ENCODE data around the gene VWA8.

VWA8 gene

DNA sequence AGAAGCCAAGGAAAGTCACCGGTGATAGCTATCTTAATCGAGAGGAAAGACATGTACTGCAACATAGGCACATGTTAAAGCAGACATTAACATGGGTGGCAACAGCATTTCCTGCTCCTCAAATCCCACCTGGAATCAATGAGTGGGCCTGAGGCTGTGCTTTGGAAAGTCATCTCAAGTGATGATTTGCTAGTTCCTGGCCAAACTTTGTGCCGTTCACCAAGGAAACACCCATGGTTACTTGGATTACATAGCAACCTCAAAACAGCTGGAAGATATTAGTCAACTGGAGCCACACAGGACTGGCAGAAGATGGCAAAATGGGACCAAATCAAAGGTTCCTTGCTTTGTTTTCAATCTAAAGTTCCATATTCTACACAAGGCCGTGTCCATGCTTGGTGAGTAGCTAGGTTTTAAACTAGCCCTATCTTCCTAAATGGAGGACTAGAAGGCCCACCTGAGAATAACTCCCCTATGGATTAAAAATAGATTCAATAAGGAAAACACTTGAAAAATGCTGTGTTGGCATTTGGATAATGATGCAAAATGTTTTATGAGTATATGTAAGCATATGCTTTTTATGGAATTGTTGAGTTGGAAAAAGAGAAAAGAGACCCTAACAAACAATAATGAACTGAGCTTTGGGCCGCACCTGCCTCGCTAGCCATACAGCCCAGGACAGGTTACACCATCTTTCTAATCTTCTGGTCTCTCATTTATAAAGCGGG is 359.0 kb downstream of the VWA8 start:
- no peaks in the 10 kb centered on the region for H3K27me3 ChIP-seq (ENCODE audit: low read depth, low read length)
- H3K4me3 ChIP-seq (ENCODE audit: low read length), result no peak overlapping the region
- H3K9me3 ChIP-seq (ENCODE audit: insufficient read depth, low read length), result no peaks in the 10 kb centered on the region
- H4K20me1 ChIP-seq (ENCODE audit: insufficient read depth, low read length), result no peaks in the 10 kb centered on the region; the same call in 1 of the 2 replicates
- no peak overlapping the region for H3K9ac ChIP-seq (ENCODE audit: low read length)
- no peak overlapping the region for H3K4me2 ChIP-seq (ENCODE audit: low read length)
- H3K36me3 ChIP-seq (replicated peaks; ENCODE audit: low read depth, low read length), result peaks cover 12% of the 10 kb centered on the region
- no peak overlapping the region for H3K27ac ChIP-seq (ENCODE audit: low read length)
- H2AFZ ChIP-seq (ENCODE audit: low read depth, low read length), result no peak overlapping the region
- no peak for TF ChIP-seq EZH2phosphoT487 (IDR thresholded peaks at IDR 0.05; ENCODE audit: low read depth)
- TF ChIP-seq, protein P1, sequence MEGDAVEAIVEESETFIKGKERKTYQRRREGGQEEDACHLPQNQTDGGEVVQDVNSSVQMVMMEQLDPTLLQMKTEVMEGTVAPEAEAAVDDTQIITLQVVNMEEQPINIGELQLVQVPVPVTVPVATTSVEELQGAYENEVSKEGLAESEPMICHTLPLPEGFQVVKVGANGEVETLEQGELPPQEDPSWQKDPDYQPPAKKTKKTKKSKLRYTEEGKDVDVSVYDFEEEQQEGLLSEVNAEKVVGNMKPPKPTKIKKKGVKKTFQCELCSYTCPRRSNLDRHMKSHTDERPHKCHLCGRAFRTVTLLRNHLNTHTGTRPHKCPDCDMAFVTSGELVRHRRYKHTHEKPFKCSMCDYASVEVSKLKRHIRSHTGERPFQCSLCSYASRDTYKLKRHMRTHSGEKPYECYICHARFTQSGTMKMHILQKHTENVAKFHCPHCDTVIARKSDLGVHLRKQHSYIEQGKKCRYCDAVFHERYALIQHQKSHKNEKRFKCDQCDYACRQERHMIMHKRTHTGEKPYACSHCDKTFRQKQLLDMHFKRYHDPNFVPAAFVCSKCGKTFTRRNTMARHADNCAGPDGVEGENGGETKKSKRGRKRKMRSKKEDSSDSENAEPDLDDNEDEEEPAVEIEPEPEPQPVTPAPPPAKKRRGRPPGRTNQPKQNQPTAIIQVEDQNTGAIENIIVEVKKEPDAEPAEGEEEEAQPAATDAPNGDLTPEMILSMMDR (IDR thresholded peaks at IDR 0.05; ENCODE audit: low read depth, low read length), result no peak
- H3K4me1 ChIP-seq (ENCODE audit: low read length), result no peaks in the 10 kb centered on the region
- no peaks in the 10 kb centered on the region for H3K79me2 ChIP-seq (ENCODE audit: low read length)

DNA sequence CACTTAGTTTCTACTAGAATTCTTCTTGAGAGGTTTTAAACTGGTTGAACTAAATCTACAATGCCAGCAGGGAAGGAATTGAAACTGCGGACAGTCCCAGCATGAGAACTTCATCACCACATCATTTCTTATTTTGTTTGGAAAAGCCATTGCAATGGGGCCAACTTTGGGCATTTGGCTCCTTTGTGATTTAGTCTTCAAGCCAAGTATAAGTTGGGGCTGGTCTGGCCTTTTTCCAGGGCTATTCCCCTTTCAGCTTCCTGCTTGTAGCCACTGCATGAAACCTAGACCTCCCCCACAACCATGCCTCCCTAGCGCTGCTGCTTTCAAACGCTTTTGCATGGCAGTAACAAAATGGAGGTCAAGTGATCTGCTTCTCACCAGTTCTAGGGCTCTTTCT is 361.3 kb downstream of the VWA8 start:
- Histone ChIP-seq H4K20me1 (ENCODE audit: insufficient read depth, low read length) (no peaks in the 10 kb centered on the region; the same call in 1 of the 2 replicates), H3K9me3 (ENCODE audit: insufficient read depth, low read length) (no peaks in the 10 kb centered on the region), H3K4me3 (ENCODE audit: low read length) (no peak overlapping the region), H3K4me2 (ENCODE audit: low read length) (no peak overlapping the region), H3K9ac (ENCODE audit: low read length) (no peak overlapping the region), H3K79me2 (ENCODE audit: low read length) (no peaks in the 10 kb centered on the region), H3K36me3 (replicated peaks; ENCODE audit: low read depth, low read length) (peaks cover 7% of the 10 kb centered on the region), H3K27me3 (ENCODE audit: low read depth, low read length) (no peaks in the 10 kb centered on the region), H3K27ac (ENCODE audit: low read length) (no peak overlapping the region), H2AFZ (ENCODE audit: low read depth, low read length) (no peak overlapping the region), H3K4me1 (ENCODE audit: low read length) (no peaks in the 10 kb centered on the region)
- no peak for TF ChIP-seq EZH2phosphoT487 (IDR thresholded peaks at IDR 0.05; ENCODE audit: low read depth)
- TF ChIP-seq, protein P1 (IDR thresholded peaks at IDR 0.05; ENCODE audit: low read depth, low read length), result no peak

DNA sequence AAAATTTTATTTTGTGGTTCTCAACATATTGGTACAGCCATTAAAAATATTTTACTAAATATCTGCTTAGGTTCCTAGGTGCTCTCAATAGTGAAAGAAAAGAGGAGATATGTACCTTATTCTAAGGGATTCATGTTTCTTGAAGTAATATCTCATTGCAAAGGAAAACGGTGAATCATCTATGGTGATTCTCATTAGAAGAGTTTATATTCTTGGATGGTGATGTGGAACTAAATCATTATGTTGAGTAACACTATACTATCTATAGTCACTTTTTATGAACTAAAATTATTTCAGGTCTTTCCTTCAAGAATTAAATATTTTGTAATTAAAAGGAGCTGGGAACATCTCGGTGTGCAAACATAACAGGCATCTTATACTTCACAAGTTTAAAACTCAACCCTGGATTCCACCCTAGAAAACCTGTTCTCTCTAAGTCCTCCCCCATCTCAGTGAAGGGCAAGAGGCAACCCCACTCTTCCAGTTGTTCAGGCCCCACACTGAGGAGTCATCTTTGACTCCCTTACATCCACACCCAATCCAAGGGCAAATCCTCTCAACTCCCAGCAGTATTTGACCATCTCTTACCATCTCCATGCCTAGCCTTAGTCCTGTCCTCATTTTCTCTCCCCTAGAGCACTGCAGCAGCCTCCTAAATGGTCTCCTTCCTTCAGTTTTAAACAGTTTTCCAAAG is 363.4 kb downstream of the VWA8 start:
- no peaks in the 10 kb centered on the region; the same call in 1 of the 2 replicates for H4K20me1 ChIP-seq (ENCODE audit: insufficient read depth, low read length)
- H3K4me3 ChIP-seq (ENCODE audit: low read length), result no peak overlapping the region
- no peaks in the 10 kb centered on the region for H3K4me1 ChIP-seq (ENCODE audit: low read length)
- no peak overlapping the region for H3K27ac ChIP-seq (ENCODE audit: low read length)
- H3K9ac ChIP-seq (ENCODE audit: low read length), result no peak overlapping the region
- H2AFZ ChIP-seq (ENCODE audit: low read depth, low read length), result no peak overlapping the region
- H3K27me3 ChIP-seq (ENCODE audit: low read depth, low read length), result no peaks in the 10 kb centered on the region
- H3K4me2 ChIP-seq (ENCODE audit: low read length), result no peak overlapping the region
- H3K36me3 ChIP-seq (replicated peaks; ENCODE audit: low read depth, low read length), result peaks cover under 1% of the 10 kb centered on the region
- no peaks in the 10 kb centered on the region for H3K9me3 ChIP-seq (ENCODE audit: insufficient read depth, low read length)
- no peak for TF ChIP-seq EZH2phosphoT487 (IDR thresholded peaks at IDR 0.05; ENCODE audit: low read depth)
- TF ChIP-seq, protein P1 (IDR thresholded peaks at IDR 0.05; ENCODE audit: low read depth, low read length), result no peak
- no peaks in the 10 kb centered on the region for H3K79me2 ChIP-seq (ENCODE audit: low read length)

DNA sequence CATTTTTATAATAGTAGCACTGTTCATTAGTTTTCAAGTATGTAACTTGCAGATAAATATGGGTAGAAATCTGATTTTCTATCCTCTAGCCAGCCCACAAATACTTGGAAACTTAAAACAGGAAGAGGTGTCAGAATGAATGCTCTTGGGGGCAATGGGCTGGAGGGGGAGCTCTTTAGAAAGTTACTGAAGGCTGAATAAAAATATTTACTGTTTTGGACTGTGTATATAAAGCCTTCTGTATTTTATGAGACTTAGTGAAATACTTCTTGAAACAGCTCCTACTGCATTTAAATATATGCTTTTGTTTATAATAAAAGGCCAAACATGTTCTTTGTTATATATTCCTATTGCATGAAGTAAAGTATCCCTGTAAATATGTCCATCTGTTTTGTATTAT is 364.7 kb downstream of the VWA8 start:
- Histone ChIP-seq H3K9ac (ENCODE audit: low read length) (no peak overlapping the region), H3K27ac (ENCODE audit: low read length) (no peak overlapping the region), H3K36me3 (replicated peaks; ENCODE audit: low read depth, low read length) (no peaks in the 10 kb centered on the region), H4K20me1 (ENCODE audit: insufficient read depth, low read length) (no peaks in the 10 kb centered on the region), H2AFZ (ENCODE audit: low read depth, low read length) (no peak overlapping the region), H3K4me3 (ENCODE audit: low read length) (no peak overlapping the region), H3K9me3 (ENCODE audit: insufficient read depth, low read length) (no peaks in the 10 kb centered on the region), H3K4me1 (ENCODE audit: low read length) (no peaks in the 10 kb centered on the region), H3K27me3 (ENCODE audit: low read depth, low read length) (no peaks in the 10 kb centered on the region), H3K4me2 (ENCODE audit: low read length) (no peak overlapping the region), H3K79me2 (ENCODE audit: low read length) (no peaks in the 10 kb centered on the region)
- TF ChIP-seq EZH2phosphoT487 (IDR thresholded peaks at IDR 0.05; ENCODE audit: low read depth), result no peak
- TF ChIP-seq, protein P1 (IDR thresholded peaks at IDR 0.05; ENCODE audit: low read depth, low read length), result 0 out of 2 replicates have a peak, but pooled peaks have one; percentile 11

All from OCI-LY3 (cell line).